ENCODE data around the gene HGF. TPM values are rescaled to one million over a fixed set of nuclear protein-coding genes. Genes with fewer than 3 reads are reported as not detected.

HGF gene
- total RNA-seq, 1 experiment from 2014 or later = not detected

GRCh38 chr7:81754918-81755696 is 14.7 kb downstream of the HGF start:
- H3K9me3 Mint-ChIP-seq (ENCODE audit: unreplicated experiment) = no peaks in the 10 kb centered on the region
- Histone ChIP-seq H3K9me3 (no peaks in the 10 kb centered on the region), H3K27me3 (replicated peaks; ENCODE audit: control insufficient read depth, insufficient read depth, low read length) (no peaks in the 10 kb centered on the region), H3K36me3 (ENCODE audit: control insufficient read depth, insufficient read depth, low read length) (no peaks in the 10 kb centered on the region), H3K4me3 (ENCODE audit: low read depth, low read length) (no peak overlapping the region), H3K4me1 (no peaks in the 10 kb centered on the region)
- intact Hi-C loops (cut with micrococcal nuclease; ENCODE audit: unreplicated experiment) = no loop called here
- DNase-seq = no peak
- H3K27me3 Mint-ChIP-seq (ENCODE audit: insufficient read depth, unreplicated experiment) = no peaks in the 10 kb centered on the region
- H3K27ac Mint-ChIP-seq (ENCODE audit: unreplicated experiment) = no peak overlapping the region
- BruUV-seq (replicated peaks) = no TSS peak
- CTCF ChIA-PET = no interaction called here
- H3K4me1 Mint-ChIP-seq (ENCODE audit: low read depth, unreplicated experiment) = no peaks in the 10 kb centered on the region
- no peak overlapping the region for H3K4me3 Mint-ChIP-seq (ENCODE audit: unreplicated experiment)
- POLR2A ChIA-PET = no interaction called here
- H3K36me3 Mint-ChIP-seq (ENCODE audit: insufficient read depth, unreplicated experiment) = no peaks in the 10 kb centered on the region
- TF ChIP-seq CTCF (IDR thresholded peaks at IDR 0.05; ENCODE audit: insufficient read depth in 1 of 2, low read depth in 1 of 2, low read length in 1 of 2, severe bottlenecking in 1 of 2, unreplicated experiment in 1 of 2) = no peak

DNA sequence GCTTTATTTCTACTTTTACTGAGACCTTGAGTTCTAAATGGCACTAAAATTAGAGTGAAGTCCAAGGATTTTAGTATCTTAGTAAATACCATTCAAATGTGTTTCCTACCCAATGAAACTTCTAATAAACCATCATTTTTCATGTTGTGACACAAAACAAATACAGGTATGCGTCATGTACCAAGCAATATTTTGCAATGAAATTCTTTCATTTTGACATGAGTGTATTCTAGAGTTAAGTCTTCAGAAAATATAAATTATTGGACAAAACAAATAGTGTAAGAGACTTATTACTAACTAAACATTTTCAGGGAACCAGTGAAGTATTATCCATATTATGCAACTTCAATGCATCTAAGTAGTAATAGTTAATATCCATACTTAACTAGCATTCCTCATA is 16.5 kb downstream of the HGF start:
- H3K9me3 ChIP-seq = no peaks in the 10 kb centered on the region
- Mint-ChIP-seq H3K9me3 (ENCODE audit: unreplicated experiment) (no peaks in the 10 kb centered on the region), H3K36me3 (ENCODE audit: insufficient read depth, unreplicated experiment) (no peaks in the 10 kb centered on the region), H3K27ac (ENCODE audit: unreplicated experiment) (no peak overlapping the region), H3K27me3 (ENCODE audit: insufficient read depth, unreplicated experiment) (no peaks in the 10 kb centered on the region), H3K4me3 (ENCODE audit: unreplicated experiment) (no peak overlapping the region), H3K4me1 (ENCODE audit: low read depth, unreplicated experiment) (no peaks in the 10 kb centered on the region)
- no peaks in the 10 kb centered on the region for H3K36me3 ChIP-seq (ENCODE audit: control insufficient read depth, insufficient read depth, low read length)
- no peak overlapping the region for H3K4me3 ChIP-seq (ENCODE audit: low read depth, low read length)
- no peaks in the 10 kb centered on the region for H3K27me3 ChIP-seq (replicated peaks; ENCODE audit: control insufficient read depth, insufficient read depth, low read length)
- DNase-seq = no peak
- ChIA-PET POLR2A (no interaction called here), CTCF (no interaction called here)
- intact Hi-C loops (cut with micrococcal nuclease; ENCODE audit: unreplicated experiment) = no loop called here
- no peaks in the 10 kb centered on the region for H3K4me1 ChIP-seq
- TF ChIP-seq CTCF (IDR thresholded peaks at IDR 0.05; ENCODE audit: insufficient read depth in 1 of 2, low read depth in 1 of 2, low read length in 1 of 2, severe bottlenecking in 1 of 2, unreplicated experiment in 1 of 2) = no peak
- no TSS peak for BruUV-seq (replicated peaks)

GRCh38 chr7:81752318-81752714 is 17.5 kb downstream of the HGF start:
- TF ChIP-seq CTCF (IDR thresholded peaks at IDR 0.05; ENCODE audit: insufficient read depth in 1 of 2, low read depth in 1 of 2, low read length in 1 of 2, severe bottlenecking in 1 of 2, unreplicated experiment in 1 of 2) = no peak

More at GRCh38 chr7:81752318-81752714, 17.5 kb downstream of the HGF start:
- no peak for DNase-seq
- no peak overlapping the region for H3K4me3 Mint-ChIP-seq (ENCODE audit: unreplicated experiment)
- no peaks in the 10 kb centered on the region for H3K27me3 ChIP-seq (replicated peaks; ENCODE audit: control insufficient read depth, insufficient read depth, low read length)
- no peak overlapping the region for H3K4me3 ChIP-seq (ENCODE audit: low read depth, low read length)
- CTCF ChIA-PET = no interaction called here
- H3K27me3 Mint-ChIP-seq (ENCODE audit: insufficient read depth, unreplicated experiment) = peaks cover under 1% of the 10 kb centered on the region
- H3K27ac Mint-ChIP-seq (ENCODE audit: unreplicated experiment) = no peak overlapping the region
- no peaks in the 10 kb centered on the region for H3K9me3 ChIP-seq
- H3K9me3 Mint-ChIP-seq (ENCODE audit: unreplicated experiment) = no peaks in the 10 kb centered on the region
- no peaks in the 10 kb centered on the region for H3K36me3 Mint-ChIP-seq (ENCODE audit: insufficient read depth, unreplicated experiment)
- no peaks in the 10 kb centered on the region for H3K36me3 ChIP-seq (ENCODE audit: control insufficient read depth, insufficient read depth, low read length)
- no peaks in the 10 kb centered on the region for H3K4me1 Mint-ChIP-seq (ENCODE audit: low read depth, unreplicated experiment)
- POLR2A ChIA-PET = no interaction called here
- intact Hi-C loops (cut with micrococcal nuclease; ENCODE audit: unreplicated experiment) = no loop called here
- H3K4me1 ChIP-seq = no peaks in the 10 kb centered on the region
- no TSS peak for BruUV-seq (replicated peaks)

Measured in Caco-2 (cell line).